Stimulated activated CD4-positive, alpha-beta T cell treated with anti-CD3 and anti-CD28 coated beads, TNF-alpha, amount 100 ng/mL, for 1 hour (primary cell): ENCODE data around the gene ICAM5.
A peak's percentile ranks its signal among the peaks of the same experiment; 100 is the strongest.
"Not testable (repeated sequence)": the region's sequence is repeated elsewhere in the genome, so short reads cannot be mapped to it uniquely, and the experiment has no call there.

Experiments
- DNase-seq, 3 donors: peaks; one replicate each; pipeline ENCODE4 v3.0.0-alpha.2; 2020; ENCODE audit warnings: low read depth in 3 of 3, low spot score in 1 of 3

ICAM5 gene, protein sequence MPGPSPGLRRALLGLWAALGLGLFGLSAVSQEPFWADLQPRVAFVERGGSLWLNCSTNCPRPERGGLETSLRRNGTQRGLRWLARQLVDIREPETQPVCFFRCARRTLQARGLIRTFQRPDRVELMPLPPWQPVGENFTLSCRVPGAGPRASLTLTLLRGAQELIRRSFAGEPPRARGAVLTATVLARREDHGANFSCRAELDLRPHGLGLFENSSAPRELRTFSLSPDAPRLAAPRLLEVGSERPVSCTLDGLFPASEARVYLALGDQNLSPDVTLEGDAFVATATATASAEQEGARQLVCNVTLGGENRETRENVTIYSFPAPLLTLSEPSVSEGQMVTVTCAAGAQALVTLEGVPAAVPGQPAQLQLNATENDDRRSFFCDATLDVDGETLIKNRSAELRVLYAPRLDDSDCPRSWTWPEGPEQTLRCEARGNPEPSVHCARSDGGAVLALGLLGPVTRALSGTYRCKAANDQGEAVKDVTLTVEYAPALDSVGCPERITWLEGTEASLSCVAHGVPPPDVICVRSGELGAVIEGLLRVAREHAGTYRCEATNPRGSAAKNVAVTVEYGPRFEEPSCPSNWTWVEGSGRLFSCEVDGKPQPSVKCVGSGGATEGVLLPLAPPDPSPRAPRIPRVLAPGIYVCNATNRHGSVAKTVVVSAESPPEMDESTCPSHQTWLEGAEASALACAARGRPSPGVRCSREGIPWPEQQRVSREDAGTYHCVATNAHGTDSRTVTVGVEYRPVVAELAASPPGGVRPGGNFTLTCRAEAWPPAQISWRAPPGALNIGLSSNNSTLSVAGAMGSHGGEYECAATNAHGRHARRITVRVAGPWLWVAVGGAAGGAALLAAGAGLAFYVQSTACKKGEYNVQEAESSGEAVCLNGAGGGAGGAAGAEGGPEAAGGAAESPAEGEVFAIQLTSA

DNA sequence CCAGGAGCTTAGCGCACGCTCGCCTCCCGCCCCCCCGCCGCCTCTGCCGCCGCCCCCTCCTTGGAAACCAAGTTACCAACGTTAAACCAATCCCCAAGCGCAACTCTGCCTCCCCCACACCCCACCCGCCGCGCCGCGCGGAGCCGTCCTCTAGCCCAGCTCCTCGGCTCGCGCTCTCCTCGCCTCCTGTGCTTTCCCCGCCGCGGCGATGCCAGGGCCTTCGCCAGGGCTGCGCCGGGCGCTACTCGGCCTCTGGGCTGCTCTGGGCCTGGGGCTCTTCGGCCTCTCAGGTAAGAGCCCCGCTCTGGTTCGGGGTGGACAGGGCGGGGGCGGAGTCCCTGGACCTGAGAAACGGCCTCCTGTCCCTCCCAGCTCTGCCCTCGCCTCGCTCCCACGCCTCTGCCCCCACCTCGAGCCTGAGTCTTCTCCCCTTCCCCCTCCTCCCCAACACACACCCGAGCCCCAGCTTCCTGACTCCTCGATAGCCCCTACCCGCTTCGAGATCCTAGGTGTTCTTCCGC lies at the start of gene ICAM5:
Gene ICAM5 (plus strand): TSS at position 117 of the 521 bp plus-strand sequence. CDS start 92 bp downstream, at position 209.
- no peak for DNase-seq

DNA sequence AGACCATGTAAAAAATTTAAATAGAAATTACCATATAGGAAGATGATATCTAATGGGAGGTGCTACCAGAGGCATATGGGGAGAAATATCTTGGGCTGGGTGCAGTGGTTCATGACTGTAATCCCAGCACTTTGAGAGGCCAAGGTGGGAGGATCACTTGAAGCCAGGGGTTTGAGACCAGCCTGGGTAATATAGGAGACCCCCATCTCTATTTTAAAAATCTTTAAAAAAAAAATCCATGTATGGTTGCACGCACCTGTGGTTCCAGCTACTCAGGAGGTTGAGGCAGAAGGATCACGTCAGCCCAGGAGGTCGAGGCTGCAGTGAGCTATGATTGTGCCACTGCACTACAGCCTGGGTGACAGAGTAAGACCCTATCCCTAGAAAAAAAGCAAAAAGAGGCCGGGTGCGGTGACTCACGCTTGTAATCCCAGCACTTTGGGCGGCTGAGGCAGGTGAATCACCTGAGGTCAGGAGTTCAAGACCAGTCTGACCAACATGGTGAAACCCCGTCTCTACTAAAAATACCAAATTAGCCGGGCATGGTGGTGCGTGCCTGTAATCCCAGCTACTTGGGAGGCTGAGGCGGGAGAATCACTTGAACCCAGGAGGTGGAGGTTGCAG lies 47.8 kb upstream of the ICAM5 start:
- DNase-seq, result not testable (repeated sequence)

DNA sequence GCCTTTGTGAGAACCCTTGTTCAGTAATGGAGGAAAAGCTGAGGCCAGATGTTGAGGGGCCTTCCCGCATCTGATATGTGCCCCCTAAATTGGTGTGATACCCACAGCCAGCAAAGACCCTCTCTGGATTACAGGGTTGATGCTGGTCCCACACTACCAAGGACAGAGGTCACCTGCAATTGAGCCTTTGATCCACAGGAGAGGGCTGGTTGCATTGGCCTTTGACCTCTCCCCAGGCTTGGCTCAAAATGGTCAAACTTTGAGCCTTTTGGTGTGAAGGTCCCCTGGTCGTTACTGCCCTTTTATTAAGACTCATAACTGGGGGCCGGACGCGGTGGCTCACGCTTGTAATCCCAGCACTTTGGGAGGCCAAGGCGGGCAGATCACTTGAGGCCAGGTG lies 46.1 kb upstream of the ICAM5 start:
- no peak for DNase-seq

DNA sequence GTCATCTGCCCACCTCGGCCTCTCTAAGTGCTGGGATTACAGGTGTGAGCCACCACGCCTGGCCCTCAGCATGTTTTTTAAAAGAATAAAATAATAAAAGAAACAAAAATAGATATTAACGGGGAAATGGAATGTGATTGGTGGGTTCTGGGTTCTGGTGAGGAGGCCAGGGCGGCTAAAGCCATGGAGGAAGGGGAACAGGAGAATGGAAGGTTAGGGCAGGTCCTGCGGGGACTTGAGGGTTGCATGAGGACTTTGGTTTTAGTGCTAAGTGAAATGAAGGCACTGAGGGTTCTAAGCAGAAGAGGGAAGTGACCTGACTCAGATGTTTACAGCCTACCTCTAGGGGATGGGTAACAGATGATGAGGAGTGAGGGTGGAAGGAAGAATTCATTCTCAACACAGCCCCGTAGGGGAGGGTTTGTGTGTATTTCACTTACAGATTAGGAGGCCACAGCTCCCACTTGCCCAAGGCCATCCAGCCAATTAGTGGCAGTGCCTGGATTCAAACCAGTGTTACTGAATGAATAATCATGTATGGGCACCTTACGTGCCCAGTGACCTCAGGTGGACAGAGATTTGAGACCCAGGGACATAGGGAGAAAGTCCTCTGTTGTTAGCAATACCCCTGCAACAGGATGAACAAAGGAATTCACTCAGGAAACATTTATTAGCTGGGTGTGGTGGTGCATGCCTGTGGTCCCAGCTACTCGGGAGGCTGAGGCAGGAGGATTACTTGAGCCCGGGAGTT lies 44.4 kb upstream of the ICAM5 start:
- no peak for DNase-seq

DNA sequence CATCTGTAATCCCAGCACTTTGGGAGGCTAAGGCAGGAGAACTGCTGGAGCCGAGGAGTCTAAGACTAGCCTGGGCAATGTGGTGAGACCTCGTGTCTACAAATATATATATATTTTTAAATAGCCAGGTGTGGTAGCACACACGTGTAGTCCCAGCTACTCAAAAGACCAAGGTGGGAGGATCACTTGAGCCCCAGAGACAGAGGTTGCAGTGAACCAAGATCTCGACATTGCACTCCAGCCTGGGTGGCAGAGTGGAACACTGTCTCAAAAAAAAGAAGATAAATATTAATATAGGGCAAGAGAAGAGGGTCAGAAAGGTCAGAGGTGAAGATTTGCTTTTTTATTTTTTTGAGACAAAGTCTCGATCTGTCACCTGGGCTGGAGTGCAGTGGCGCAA lies 43.2 kb upstream of the ICAM5 start:
- DNase-seq, result no peak

DNA sequence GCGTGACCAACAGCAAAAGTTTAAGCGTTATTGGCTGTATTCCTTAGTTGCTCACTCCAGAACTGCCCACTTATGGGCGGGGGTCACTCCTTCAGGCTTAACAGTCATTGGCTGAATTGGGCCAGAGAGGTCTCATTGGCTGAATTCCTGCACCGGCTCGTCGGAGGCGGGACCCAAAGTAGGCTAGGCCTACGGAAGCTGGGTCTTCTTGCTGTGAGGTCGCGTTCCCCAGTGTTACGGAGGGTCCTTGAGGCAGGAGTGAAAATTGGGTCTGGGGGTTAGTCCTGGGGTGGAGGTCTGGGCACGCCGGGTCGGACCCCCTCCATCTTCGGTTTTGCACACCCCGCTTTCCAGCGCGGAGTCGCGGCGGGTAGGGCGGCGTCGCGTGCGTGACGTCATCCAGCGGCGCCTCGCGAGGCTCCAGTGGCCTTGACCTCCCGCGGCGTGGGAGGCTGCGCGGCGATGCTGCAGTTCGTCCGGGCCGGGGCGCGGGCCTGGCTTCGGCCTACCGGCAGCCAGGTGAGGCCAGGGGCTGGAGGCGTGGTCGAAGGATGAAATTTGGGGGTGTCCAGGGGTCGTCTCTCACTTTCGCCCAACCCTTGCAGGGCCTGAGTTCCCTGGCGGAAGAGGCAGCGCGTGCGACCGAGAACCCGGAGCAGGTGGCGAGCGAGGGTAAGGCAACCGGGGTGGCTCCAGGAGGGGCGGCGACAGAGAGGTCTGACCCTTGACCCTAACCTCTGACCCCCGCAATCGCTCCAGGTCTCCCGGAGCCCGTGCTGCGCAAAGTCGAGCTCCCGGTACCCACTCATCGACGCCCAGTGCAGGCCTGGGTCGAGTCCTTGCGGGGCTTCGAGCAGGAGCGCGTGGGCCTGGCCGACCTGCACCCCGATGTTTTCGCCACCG lies 37.7 kb upstream of the ICAM5 start, which contains the start of gene MRPL4:
Gene MRPL4 (plus strand): TSS at position 423 of the 903 bp plus-strand sequence. CDS start 40 bp downstream, at position 463.
- DNase-seq, result peak; percentile 83 to 87 (median 85)

DNA sequence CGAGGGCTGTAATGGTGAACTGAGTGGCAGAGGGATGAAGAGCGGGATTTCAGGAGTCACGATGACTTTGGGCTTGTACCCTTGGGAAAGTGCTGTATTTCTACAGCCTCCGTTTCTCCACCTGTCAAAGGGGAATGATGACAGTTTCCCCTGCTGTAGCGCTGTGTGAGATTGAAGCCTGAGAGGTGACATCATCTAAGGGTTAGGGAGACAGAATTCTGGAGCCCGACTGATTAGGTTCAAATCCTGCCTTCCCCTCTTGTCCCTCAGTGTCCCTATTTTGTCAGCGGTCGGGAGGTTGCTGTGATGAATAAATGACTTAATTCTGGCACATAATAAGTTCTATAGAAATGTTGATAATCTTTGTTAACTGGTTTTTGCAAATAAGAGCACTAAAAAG lies 37.0 kb upstream of the ICAM5 start:
- DNase-seq, result no peak

DNA sequence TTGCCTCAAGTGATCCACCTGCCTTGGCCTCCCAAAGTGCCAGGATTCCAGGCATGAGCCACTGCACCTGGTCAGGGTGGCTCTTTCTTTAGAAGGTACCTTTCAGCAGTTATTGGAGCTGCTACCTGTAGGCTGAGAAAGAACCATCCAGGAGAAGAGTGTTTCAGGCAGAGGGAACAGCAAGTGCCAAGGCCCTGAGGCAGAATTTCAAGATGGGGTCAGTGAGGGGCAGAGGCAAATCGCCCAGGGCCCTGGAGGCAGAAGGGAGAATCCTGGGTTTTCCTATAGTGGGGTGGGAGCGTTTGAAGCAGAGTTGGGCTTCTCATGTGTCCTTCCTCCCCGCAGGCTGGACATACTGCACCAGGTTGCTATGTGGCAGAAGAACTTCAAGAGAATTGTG lies 35.5 kb upstream of the ICAM5 start:
- DNase-seq, result no peak

DNA sequence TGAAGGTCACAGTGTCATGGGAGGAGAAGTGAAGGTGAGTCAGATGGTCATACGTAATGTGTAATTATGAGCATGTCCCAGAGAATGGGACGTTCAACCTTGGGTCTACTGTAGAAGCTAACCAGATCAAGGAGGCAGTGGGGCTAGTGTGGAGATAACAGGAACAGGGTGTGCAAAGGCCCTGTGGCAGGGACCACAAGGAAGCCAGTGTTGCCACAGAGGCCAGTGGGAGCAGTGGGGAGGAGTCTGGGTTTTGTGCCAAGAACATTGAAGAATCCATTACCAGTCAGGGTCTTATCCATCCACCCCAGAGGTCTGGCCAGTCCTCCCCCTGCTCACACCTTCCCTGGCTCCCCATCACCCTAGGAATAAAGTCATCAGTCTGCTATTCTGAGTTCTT lies 34.4 kb upstream of the ICAM5 start:
- no peak for DNase-seq

DNA sequence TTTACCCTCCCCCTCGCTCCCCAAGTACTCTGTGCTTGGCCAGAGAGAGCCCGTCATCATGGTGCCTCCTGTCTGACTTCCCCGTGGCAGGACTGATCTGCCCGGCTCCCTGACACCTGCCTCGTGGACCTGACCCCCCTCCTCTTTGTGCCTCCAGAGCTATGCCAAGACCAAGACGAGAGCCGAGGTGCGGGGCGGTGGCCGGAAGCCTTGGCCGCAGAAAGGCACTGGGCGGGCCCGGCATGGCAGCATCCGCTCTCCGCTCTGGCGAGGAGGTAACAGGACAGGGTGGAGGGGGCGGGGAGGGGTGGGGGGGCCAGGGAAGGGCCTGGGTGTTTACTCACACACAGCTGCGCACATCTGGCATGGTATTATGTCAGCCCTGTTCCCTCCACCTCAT lies 33.2 kb upstream of the ICAM5 start:
- no peak for DNase-seq

DNA sequence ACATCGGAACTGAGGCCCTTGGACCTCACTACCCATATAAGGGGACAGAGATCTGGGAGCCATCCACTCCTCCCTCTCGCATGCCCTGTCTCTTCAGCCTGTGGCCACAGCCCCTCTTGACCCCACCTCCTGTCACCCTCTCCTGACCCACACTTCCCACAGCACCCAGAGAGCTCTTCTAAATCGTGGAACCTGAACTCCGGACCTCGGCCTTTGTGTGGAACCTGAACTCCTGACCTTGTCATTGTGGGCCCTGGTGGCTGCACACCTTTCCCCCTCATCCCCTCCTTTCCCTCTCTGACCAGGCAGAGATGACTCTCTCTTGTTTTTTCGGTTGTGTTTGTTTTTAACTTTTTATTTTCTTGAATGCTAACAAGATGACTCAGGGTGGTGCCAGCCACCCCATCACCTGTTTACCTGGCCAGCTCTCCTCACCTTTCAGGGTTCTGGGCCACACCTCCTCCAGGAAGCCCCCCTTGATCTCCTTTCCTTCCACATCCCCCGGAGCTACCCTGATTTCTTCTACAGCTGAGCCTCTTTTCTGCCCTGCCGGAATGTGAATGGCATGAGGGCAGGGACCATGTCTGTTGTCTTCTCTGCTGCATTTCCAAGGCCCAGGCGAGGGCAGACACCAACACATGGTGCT lies 32.7 kb upstream of the ICAM5 start:
- no peak for DNase-seq

DNA sequence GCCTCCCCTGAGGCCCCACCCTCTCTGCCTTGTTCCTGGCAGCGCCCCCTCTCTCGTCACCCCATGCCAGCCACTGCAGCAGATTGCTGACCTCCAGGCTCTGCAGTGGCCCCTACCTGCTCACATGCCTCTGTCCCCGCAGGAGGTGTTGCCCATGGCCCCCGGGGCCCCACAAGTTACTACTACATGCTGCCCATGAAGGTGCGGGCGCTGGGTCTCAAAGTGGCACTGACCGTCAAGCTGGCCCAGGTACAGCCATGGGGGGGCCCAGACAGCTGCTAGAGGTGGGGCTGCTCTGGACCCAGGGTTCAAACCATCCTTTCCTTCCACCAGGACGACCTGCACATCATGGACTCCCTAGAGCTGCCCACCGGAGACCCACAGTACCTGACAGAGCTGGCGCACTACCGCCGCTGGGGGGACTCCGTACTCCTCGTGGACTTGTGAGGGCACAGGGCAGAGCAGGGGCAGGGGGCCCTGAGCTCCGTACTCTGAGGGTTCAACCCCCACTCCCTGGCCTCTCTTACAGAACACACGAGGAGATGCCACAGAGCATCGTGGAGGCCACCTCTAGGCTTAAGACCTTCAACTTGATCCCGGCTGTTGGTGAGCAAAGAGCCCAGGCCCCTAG lies 31.6 kb upstream of the ICAM5 start:
- DNase-seq, result no peak

DNA sequence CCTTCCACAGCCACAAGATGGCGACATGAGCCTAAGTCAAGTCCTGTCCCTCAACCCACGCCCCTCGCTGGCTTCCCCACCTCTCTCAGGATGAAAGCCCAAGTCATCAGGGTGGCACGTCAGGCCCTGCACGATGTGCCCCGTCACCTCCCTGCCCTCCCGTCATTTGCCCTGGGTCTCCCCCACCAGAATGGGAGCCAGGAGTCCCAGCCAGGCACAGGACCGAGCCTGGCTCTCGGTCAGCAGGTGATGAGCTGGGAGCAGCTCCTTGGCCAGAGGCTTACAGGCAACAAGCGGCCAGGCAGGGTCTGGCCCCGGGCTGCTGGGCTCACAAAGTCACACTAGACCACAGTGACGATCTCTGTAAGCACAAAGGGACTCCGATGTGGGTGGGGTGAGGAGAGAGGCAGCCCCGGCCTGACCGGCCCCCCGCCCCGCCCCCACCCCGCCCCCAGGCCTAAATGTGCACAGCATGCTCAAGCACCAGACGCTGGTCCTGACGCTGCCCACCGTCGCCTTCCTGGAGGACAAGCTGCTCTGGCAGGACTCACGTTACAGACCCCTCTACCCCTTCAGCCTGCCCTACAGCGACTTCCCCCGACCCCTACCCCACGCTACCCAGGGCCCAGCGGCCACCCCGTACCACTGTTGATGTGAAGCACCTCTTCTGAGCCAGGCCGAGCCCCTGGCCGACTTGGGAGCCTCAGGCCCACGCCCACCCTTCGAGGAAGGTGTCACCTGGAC lies 30.4 kb upstream of the ICAM5 start:
- DNase-seq, result peak; percentile 66 to 81 (median 72)

DNA sequence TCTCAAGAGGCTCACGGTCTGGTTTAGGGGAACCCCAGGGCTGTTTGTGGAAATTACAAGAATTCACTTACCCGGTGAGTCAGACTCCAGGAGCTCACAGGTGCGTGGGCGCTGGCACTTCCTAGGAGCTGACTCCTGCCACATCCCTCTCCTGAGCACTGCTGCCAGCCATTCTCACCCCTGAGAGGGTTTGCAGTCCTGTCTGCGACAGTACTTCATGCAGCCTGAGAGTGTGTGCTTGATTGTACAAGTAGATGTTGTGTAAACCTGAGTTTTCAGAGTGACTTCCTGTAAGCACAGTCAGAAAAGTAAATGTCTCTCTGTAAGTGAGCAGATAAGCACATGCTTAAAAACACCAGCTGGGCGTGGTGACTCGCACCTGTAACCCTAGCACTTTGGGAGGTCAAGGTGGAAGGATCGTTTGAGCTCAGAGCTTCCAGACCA lies 29.6 kb upstream of the ICAM5 start:
- peak in 1 of 3 donors; percentile 39 for DNase-seq

DNA sequence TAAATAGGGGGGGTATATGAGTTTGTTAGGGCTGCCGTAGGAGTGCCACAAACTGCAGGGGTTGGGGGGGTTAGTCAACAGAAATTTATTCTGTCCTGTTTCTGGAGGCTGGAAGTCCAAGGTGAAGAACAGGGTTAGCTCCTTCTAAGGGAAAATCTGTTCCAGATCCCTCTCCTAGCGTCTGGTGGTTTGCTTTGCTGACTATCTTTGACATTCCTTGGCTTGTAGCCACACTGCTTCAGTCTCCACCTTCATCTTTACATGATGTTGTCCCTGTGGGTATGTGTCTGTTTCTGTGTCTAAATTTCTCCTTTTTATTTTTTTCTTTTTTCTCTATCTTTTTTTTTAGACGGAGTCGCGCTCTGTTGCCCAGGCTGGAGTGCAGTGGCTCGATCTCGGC lies 27.0 kb upstream of the ICAM5 start:
- no peak for DNase-seq

DNA sequence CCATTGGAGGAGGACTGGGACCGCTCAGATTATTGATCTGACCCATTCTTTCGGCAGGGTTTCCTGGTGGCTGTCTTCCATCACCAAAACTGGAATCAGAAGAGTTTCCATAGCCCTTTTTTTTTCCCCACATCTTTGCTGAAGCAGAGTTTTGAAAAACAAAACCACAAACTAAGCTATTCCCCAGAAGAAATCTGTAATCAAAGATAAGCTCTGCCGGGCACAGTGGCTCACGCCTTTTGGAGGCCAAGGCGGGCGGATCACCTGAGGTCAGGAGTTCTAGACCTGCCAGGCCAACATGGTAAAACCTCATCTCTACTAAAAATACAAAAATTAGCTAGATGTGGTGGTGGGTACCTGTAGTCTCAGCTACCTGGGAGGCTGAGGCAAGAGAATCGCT lies 23.0 kb upstream of the ICAM5 start:
- DNase-seq, result no peak

DNA sequence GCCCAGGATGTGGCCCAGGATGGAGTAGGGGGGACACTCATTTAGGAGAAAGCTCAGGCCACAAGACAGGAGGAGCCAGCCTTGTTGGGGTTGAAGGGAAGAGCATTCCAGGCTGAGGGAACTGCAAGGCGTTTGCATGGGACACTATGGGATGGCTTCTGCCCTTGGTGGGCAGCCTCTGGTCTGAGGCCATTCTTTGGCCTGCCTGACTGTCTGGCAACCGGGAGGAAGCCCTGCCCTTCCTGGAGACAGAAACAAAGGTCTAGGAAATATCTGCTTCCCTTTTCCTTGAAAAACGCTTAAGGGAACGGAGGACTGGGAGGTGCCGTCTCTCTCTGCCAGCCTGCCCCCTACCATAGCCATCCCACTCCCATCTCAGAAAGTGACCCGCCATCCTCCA lies 21.7 kb upstream of the ICAM5 start:
- DNase-seq, result no peak
